SU-DHL-6 (cell line): ENCODE measurements around the gene EML6.

Experiments used
- H2AFZ ChIP-seq: fragments of 200-600 bp; sonication (generic); 2 replicates; pipeline ENCODE4 v1.6.1; 2014; ENCODE audit warnings: low read depth, mild to moderate bottlenecking, moderate library complexity, mixed read lengths, antibody characterized with exemption, low read length; ENCODE audit not compliant: severe bottlenecking
- H3F3A ChIP-seq: fragments of 200-600 bp; shearing (Covaris generic); 2 replicates; pipeline ENCODE4 v1.6.0; 2016; ENCODE audit warnings: antibody characterized with exemption, mild to moderate bottlenecking; ENCODE audit not compliant: insufficient read depth
- H3K27ac ChIP-seq: fragments of 200-600 bp; sonication (generic); 2 replicates; pipeline ENCODE4 v1.5.1; 2016; ENCODE audit warnings: low read depth, mild to moderate bottlenecking, low read length, moderate library complexity, mixed read lengths
- H3K27me3 ChIP-seq: fragments of 200-600 bp; sonication (generic), shearing (Covaris generic); 2 replicates; pipeline ENCODE4 v1.6.0; 2014; ENCODE audit warnings: mild to moderate bottlenecking, low read length
- H3K36me3 ChIP-seq: fragments of 200-600 bp; sonication (generic); 2 replicates; pipeline ENCODE4 v1.6.1; 2014; ENCODE audit warnings: mild to moderate bottlenecking, low read length, mixed read lengths
- H3K4me2 ChIP-seq: fragments of 300-600, 200-600 bp; shearing (Covaris generic), sonication (generic); 2 replicates; pipeline ENCODE4 v1.6.0; 2014; ENCODE audit warnings: low read length, low read depth, mild to moderate bottlenecking; ENCODE audit not compliant: poor library complexity, severe bottlenecking
- H3K4me3 ChIP-seq: fragments of 200-600 bp; sonication (generic); 2 replicates; pipeline ENCODE4 v1.5.1; 2014; ENCODE audit warnings: antibody characterized with exemption, low read length, mild to moderate bottlenecking, mixed read lengths; ENCODE audit not compliant: insufficient read depth, poor library complexity, severe bottlenecking
- H3K79me2 ChIP-seq: fragments of 200-600 bp; sonication (generic); 2 replicates; pipeline ENCODE4 v1.6.1; 2014; ENCODE audit warnings: mild to moderate bottlenecking, low read length, moderate library complexity; ENCODE audit not compliant: insufficient read depth
- H3K9ac ChIP-seq: fragments of 200-600 bp; sonication (generic); 2 replicates; pipeline ENCODE4 v1.7.0; 2014; ENCODE audit warnings: mild to moderate bottlenecking, low read length
- H3K9me2 ChIP-seq: fragments of 200-600 bp; sonication (generic); replicated peaks from 2 replicates; pipeline ENCODE4 v1.6.1; 2014; ENCODE audit warnings: low read length; ENCODE audit not compliant: insufficient read depth
- H3K9me3 ChIP-seq: fragments of 200-600 bp; sonication (generic); 2 replicates; pipeline ENCODE4 v1.6.1; 2014; ENCODE audit warnings: low read length, mixed read lengths; ENCODE audit not compliant: insufficient read depth
- H4K20me1 ChIP-seq: fragments of 200-600 bp; sonication (generic); 2 replicates; pipeline ENCODE4 v1.6.1; 2014; ENCODE audit warnings: low read depth, mild to moderate bottlenecking, antibody characterized with exemption, low read length, moderate library complexity, mixed read lengths
- CTCF ChIP-seq: fragments of 200-600 bp; sonication (generic); IDR thresholded peaks from one replicate; pipeline ENCODE4 v1.5.1; 2017; ENCODE audit warnings: antibody characterized with exemption, mild to moderate bottlenecking, low read length, moderate library complexity; ENCODE audit not compliant: insufficient read depth, poor library complexity, severe bottlenecking
- EZH2phosphoT487 ChIP-seq: fragments of 200-600 bp; sonication (generic), shearing (Covaris generic); conservative IDR thresholded peaks from 2 replicates; pipeline ENCODE4 v1.6.1; 2018; ENCODE audit warnings: mild to moderate bottlenecking, antibody characterized with exemption, low read length, moderate library complexity, mixed read lengths

Gene EML6

GRCh38 chr2:54946220-54946805, 222.9 kb downstream of the EML6 start:
- no peaks in the 10 kb centered on the region for H3K9me3 ChIP-seq
- no peaks in the 10 kb centered on the region; the same call in 1 of the 2 replicates for H3F3A ChIP-seq
- no peaks in the 10 kb centered on the region for H4K20me1 ChIP-seq
- H3K9ac ChIP-seq: no peak overlapping the region
- no peaks in the 10 kb centered on the region for H3K9me2 ChIP-seq
- no peaks in the 10 kb centered on the region for H3K36me3 ChIP-seq
- H3K27ac ChIP-seq: no peak overlapping the region
- TF ChIP-seq CTCF (no peak), EZH2phosphoT487 (no peak)
- H2AFZ ChIP-seq: no peak overlapping the region
- H3K79me2 ChIP-seq: no peaks in the 10 kb centered on the region
- H3K27me3 ChIP-seq: no peaks in the 10 kb centered on the region
- no peak overlapping the region for H3K4me3 ChIP-seq
- no peak overlapping the region for H3K4me2 ChIP-seq

GRCh38 chr2:54947136-54947535, 223.7 kb downstream of the EML6 start:
- no peaks in the 10 kb centered on the region for H3K9me2 ChIP-seq
- TF ChIP-seq EZH2phosphoT487 (no peak), CTCF (no peak)
- no peak overlapping the region for H3K9ac ChIP-seq
- H3K36me3 ChIP-seq: no peaks in the 10 kb centered on the region
- no peaks in the 10 kb centered on the region for H4K20me1 ChIP-seq
- H3K27ac ChIP-seq: no peak overlapping the region
- H2AFZ ChIP-seq: no peak overlapping the region
- H3K79me2 ChIP-seq: no peaks in the 10 kb centered on the region
- H3K27me3 ChIP-seq: no peaks in the 10 kb centered on the region
- no peak overlapping the region for H3K4me3 ChIP-seq
- H3F3A ChIP-seq: no peaks in the 10 kb centered on the region; the same call in 1 of the 2 replicates
- no peaks in the 10 kb centered on the region for H3K9me3 ChIP-seq
- H3K4me2 ChIP-seq: no peak overlapping the region

DNA sequence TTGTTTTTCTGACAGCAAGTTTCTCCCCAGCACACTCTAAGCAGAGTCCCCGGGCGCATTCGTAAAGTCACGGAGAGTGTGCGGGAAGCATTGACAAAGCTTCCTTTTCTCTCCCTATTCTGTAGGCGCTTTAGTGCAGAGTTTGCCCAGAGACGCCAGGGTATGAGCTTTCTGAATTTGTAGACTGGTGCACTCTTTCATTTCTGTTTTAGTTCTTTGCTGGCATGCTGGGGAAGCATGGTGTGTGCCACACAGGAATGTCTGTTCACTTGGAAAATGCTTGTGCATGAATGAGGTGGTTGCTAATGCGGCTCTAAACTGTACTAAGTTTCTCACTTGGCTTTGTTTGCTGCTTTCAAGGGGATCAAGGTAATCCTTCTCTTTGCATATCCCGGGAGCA, 224.2 kb downstream of the EML6 start:
- Histone ChIP-seq H4K20me1 (no peaks in the 10 kb centered on the region), H3K36me3 (no peaks in the 10 kb centered on the region)
- no peak for TF ChIP-seq EZH2phosphoT487
- TF ChIP-seq CTCF: no peak

More for the DNA sequence above, 224.2 kb downstream of the EML6 start:
- no peaks in the 10 kb centered on the region; the same call in 1 of the 2 replicates for H3F3A ChIP-seq
- no peaks in the 10 kb centered on the region for H3K79me2 ChIP-seq
- H3K4me3 ChIP-seq: no peak overlapping the region
- no peaks in the 10 kb centered on the region for H3K27me3 ChIP-seq
- H3K9me2 ChIP-seq: no peaks in the 10 kb centered on the region
- H3K27ac ChIP-seq: no peak overlapping the region
- no peak overlapping the region for H3K4me2 ChIP-seq
- H3K9ac ChIP-seq: no peak overlapping the region
- H3K9me3 ChIP-seq: no peaks in the 10 kb centered on the region
- H2AFZ ChIP-seq: no peak overlapping the region
